Stimulated activated CD4-positive, alpha-beta T cell treated with anti-CD3 and anti-CD28 coated beads, Interleukin-4, amount 100 ng/mL, for 48 hours (primary cell): ENCODE data around the gene OR10H1.
"Not testable (repeated sequence)": the region's sequence is repeated elsewhere in the genome, so short reads cannot be mapped to it uniquely, and the experiment has no call there.

ENCODE experiments used
- DNase-seq, 2 donors: peaks; one replicate each; pipeline ENCODE4 v3.0.0-alpha.2; 2020; ENCODE audit warnings: low read depth in 2 of 2

OR10H1 gene

GRCh38 chr19:15774159-15774558, 41.3 kb downstream of the OR10H1 start:
- not testable (repeated sequence) for DNase-seq

DNA sequence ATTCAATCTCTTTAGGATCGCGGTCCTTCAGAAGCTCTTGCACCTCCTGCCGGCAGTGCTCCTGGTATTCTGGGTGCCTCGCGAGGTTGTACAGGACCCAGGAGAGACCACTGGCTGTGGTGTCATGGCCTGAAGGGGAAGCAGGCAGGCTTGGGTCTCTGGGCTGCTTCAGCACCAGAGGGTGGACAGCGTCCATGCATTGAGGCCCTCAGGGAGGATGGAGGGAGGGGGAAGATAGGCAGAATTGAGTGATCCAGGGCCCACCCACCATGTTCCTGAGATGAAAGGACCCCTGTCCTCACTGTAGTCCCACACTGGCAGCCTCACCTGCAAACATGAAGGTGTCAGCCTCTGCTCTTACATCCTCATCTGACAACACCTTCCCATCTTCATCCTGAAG, 45.9 kb downstream of the OR10H1 start:
- DNase-seq = no peak

DNA sequence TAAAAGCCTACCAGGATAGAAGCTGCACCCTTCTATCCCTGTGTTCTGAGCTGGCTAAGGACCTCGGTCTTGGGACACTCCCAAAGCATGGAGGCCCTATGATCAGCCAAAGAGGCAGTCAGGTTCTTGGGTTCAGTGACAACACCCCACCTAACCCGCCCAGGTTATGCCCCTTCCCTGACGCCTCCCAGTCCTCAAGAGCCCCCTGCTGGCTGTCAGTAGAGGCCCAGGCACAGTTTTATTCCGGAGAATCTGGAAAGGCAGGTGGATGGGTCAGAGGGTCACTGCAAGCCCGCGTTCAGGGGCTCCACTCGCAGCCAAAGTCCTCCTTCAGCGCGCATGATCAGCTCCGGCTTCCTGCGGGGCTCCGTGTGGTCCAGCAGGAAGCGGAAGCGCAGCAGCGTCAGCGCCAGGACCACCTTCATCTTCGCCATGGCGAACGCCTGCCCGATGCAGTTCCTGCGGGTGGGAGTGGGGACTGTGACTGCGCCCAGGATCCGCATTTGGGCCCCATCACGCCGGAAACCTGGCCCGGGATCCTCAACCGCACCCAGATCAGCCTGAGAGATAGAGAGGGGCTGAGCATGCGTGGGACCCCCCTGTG, 55.4 kb downstream of the OR10H1 start:
- DNase-seq = no peak

GRCh38 chr19:15758379-15758778, 57.1 kb downstream of the OR10H1 start:
- no peak for DNase-seq
